ENCODE data around the gene MX1.

MX1 gene

DNA sequence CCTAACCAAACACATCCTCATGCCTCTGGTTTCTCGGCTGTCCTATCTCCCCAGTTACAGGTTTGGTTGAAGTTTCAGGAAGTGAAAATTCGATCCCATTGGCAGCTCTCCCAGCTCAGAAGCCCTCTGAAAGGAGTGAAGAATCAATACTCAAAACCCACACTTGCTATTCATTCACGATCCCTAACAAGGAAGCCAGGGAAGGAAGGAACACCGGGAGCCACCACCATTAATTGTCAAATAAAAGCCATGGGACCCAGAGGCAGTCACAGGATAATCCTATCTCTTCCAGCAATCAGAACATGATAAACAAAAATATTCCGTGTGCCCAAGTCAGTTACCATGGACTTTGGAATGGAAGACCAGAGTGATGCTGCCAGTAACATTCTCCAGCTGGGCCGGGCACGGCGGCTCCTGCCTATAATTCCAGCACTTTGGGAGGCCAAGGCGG, 74.9 kb downstream of the MX1 start:
- Histone ChIP-seq H3K27me3 (no peaks in the 10 kb centered on the region), H3K4me1 (no peaks in the 10 kb centered on the region), H3K36me3 (no peaks in the 10 kb centered on the region), H3K9me3 (no peaks in the 10 kb centered on the region; the same call in 1 of the 2 replicates), H3K4me3 (ENCODE audit: low read depth, low read length) (no peak overlapping the region)
- no peak for DNase-seq
- TF ChIP-seq, protein P1, sequence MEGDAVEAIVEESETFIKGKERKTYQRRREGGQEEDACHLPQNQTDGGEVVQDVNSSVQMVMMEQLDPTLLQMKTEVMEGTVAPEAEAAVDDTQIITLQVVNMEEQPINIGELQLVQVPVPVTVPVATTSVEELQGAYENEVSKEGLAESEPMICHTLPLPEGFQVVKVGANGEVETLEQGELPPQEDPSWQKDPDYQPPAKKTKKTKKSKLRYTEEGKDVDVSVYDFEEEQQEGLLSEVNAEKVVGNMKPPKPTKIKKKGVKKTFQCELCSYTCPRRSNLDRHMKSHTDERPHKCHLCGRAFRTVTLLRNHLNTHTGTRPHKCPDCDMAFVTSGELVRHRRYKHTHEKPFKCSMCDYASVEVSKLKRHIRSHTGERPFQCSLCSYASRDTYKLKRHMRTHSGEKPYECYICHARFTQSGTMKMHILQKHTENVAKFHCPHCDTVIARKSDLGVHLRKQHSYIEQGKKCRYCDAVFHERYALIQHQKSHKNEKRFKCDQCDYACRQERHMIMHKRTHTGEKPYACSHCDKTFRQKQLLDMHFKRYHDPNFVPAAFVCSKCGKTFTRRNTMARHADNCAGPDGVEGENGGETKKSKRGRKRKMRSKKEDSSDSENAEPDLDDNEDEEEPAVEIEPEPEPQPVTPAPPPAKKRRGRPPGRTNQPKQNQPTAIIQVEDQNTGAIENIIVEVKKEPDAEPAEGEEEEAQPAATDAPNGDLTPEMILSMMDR (IDR thresholded peaks at IDR 0.05; ENCODE audit: low read depth, low read length): no peak

DNA sequence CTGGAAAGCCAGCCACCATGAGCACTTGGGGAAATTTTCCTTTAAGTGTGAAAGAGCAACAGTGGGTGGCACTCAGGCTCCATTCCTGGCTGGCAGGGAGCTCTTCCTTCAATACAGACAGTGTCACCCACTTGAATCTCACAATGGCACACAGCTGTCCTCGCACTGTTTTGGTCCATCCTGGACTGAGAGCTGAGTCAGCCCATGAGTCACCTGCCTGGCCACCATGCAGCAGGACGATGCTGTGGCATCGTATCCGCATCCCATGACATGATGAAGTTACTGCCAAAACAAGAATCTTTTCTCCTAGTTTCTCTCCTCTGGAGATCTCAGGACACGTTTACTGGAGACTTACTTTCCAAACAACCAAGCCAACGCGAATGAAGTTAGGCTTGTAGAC, 75.9 kb downstream of the MX1 start:
- DNase-seq: no peak
- H3K4me3 ChIP-seq (ENCODE audit: low read depth, low read length): no peak overlapping the region
- TF ChIP-seq, protein P1 (IDR thresholded peaks at IDR 0.05; ENCODE audit: low read depth, low read length): no peak
- H3K4me1 ChIP-seq: no peaks in the 10 kb centered on the region
- no peaks in the 10 kb centered on the region; the same call in 1 of the 2 replicates for H3K9me3 ChIP-seq
- no peaks in the 10 kb centered on the region for H3K27me3 ChIP-seq
- H3K36me3 ChIP-seq: no peaks in the 10 kb centered on the region

DNA sequence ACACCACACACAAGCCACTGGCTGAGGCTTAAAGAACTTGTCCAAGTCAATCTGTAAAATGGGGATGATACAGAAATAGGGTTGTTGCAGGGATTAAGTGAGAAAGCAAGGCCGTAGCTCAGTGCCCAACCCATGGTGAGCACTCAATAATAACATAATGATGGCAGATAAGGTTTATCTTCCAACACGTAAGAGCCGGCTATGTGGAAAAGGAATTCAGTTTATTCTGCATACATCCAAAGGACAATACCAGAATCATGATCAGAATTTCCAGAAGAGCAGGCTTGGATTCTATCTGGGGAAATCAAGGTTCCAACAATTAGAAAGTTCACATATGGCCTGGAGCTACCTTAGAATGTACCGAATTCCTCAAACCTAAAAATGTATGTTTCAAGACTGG, 77.3 kb downstream of the MX1 start:
- no peak for DNase-seq
- Histone ChIP-seq H3K4me1 (no peaks in the 10 kb centered on the region), H3K27me3 (no peaks in the 10 kb centered on the region), H3K9me3 (no peaks in the 10 kb centered on the region; the same call in 1 of the 2 replicates), H3K36me3 (no peaks in the 10 kb centered on the region), H3K4me3 (ENCODE audit: low read depth, low read length) (no peak overlapping the region)
- TF ChIP-seq, protein P1 (IDR thresholded peaks at IDR 0.05; ENCODE audit: low read depth, low read length): no peak

DNA sequence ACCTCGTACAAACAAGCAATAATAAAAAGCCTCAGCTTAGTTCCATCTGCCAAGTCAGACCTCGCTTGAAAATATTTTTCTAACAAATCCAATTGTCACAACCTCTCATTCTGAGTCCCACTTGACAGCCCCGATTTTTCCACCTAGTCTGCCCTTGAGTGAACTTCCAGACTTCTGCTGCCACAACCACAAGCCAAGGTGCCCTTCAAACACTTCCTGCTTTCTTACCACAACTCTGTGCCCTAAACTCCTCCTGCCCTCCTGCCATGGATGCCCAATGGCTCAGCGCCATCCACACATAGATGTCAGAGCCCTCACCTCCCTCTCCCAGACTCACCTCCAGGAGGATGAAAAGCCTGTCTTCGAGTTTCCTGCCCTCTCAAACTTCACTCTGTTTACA, 78.0 kb downstream of the MX1 start:
- Histone ChIP-seq H3K4me3 (ENCODE audit: low read depth, low read length) (no peak overlapping the region), H3K4me1 (no peaks in the 10 kb centered on the region), H3K9me3 (no peaks in the 10 kb centered on the region; the same call in 1 of the 2 replicates), H3K27me3 (no peaks in the 10 kb centered on the region), H3K36me3 (no peaks in the 10 kb centered on the region)
- DNase-seq: no peak
- TF ChIP-seq, protein P1 (IDR thresholded peaks at IDR 0.05; ENCODE audit: low read depth, low read length): no peak

DNA sequence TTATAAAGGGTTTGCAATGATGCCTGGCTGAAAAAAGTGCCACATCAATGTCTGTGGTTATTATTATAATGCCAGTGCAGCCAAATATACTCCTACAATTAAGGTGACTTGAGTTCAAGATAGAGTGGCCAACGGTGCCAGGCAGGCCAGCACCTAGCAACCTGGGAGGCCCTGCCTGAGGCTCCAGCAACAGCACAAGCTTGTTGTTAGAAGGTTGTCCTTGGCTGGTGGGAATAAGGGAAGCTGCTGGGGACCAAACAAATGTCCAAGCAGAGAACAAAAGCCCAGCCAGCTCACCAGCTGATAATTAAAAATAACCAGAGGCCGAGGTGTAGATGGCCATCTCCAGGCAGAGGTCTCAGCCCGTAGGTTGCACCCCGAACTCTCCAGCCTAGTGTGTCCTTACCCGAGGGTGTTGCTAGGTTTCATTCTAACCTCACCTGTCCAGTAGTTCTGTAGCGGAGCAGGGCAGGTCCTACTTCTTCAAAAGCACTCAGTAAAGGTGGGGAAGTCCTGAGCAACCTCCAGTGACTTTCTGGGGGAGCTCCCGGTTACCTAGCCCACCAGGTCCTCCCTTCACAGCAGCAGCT, 80.1 kb downstream of the MX1 start:
- Histone ChIP-seq H3K4me3 (ENCODE audit: low read depth, low read length) (no peak overlapping the region), H3K27me3 (no peaks in the 10 kb centered on the region), H3K36me3 (no peaks in the 10 kb centered on the region), H3K4me1 (no peaks in the 10 kb centered on the region), H3K9me3 (no peaks in the 10 kb centered on the region; the same call in 1 of the 2 replicates)
- DNase-seq: no peak
- TF ChIP-seq, protein P1 (IDR thresholded peaks at IDR 0.05; ENCODE audit: low read depth, low read length): no peak

All from BE2C (cell line).